ENCODE results near the gene TFDP1.

TFDP1 gene

GRCh38 chr13:113664751-113665596 is 80.4 kb downstream of the TFDP1 start:
- no peak for DNase-seq (ENCODE audit: low read depth in 1 of 2, low spot score in 1 of 2)

- DNase-seq (ENCODE audit: low read depth in 1 of 2, low spot score in 1 of 2) = no peak
These were observed 81.2 kb downstream of the TFDP1 start for GRCh38 chr13:113665597-113666328.

- no peak for DNase-seq (ENCODE audit: low read depth in 1 of 2, low spot score in 1 of 2)
These were observed 81.7 kb downstream of the TFDP1 start for GRCh38 chr13:113666329-113666670.

- DNase-seq (ENCODE audit: low read depth in 1 of 2, low spot score in 1 of 2) = no peak
These were observed 82.6 kb downstream of the TFDP1 start, which contains the start of gene GRK1 for GRCh38 chr13:113666951-113667701. Gene GRK1 (plus strand): TSS chr13:113667219. CDS start chr13:113667387, 168 bp downstream.

GRCh38 chr13:113667771-113668490 is 83.4 kb downstream of the TFDP1 start:
- no peak for DNase-seq (ENCODE audit: low read depth in 1 of 2, low spot score in 1 of 2)

GRCh38 chr13:113668491-113668971 is 84.0 kb downstream of the TFDP1 start:
- DNase-seq (ENCODE audit: low read depth in 1 of 2, low spot score in 1 of 2) = no peak

GRCh38 chr13:113669231-113669754 is 84.7 kb downstream of the TFDP1 start:
- no peak for DNase-seq (ENCODE audit: low read depth in 1 of 2, low spot score in 1 of 2)

- no peak for DNase-seq (ENCODE audit: low read depth in 1 of 2, low spot score in 1 of 2)
These were observed 85.3 kb downstream of the TFDP1 start for GRCh38 chr13:113669755-113670341.

GRCh38 chr13:113670541-113670940 is 86.0 kb downstream of the TFDP1 start:
- DNase-seq (ENCODE audit: low read depth in 1 of 2, low spot score in 1 of 2) = no peak

GRCh38 chr13:113671066-113672001 is 86.8 kb downstream of the TFDP1 start:
- DNase-seq (ENCODE audit: low read depth in 1 of 2, low spot score in 1 of 2) = no peak

- DNase-seq (ENCODE audit: low read depth in 1 of 2, low spot score in 1 of 2) = no peak
These were observed 87.6 kb downstream of the TFDP1 start for GRCh38 chr13:113672002-113672651.
